Neutrophil (primary cell): Measurements from ENCODE around the gene MEGF11.

Experiments
- H3K27ac ChIP-seq: fragments of 200-600 bp; sonication (generic); 2 replicates; pipeline ENCODE4 v1.5.1; 2016; ENCODE audit warnings: mild to moderate bottlenecking, moderate library complexity
- H3K27me3 ChIP-seq: fragments of 200-600 bp; sonication (generic); 2 replicates; pipeline ENCODE4 v1.6.0; 2016; ENCODE audit warnings: mild to moderate bottlenecking
- H3K36me3 ChIP-seq: fragments of 200-600 bp; sonication (generic); 2 replicates; pipeline ENCODE4 v1.5.1; 2017
- H3K4me1 ChIP-seq, 2 experiments: fragments of 200-600 bp in 1 of 2; sonication (generic) in 1 of 2; 1 replicate in 1 of 2; 2 replicates in 1 of 2; pipeline versions ENCODE4 v1.5.1 to v1.6.1; 2013 to 2016; ENCODE audit warnings: low read depth in 1 of 2, low read length in 1 of 2, mild to moderate bottlenecking in 1 of 2, moderate library complexity in 1 of 2; ENCODE audit not compliant: control insufficient read depth in 1 of 2, insufficient read depth in 1 of 2
- H3K4me3 ChIP-seq, 2 experiments: fragments of 200-600 bp in 1 of 2; sonication (generic) in 1 of 2; 1 replicate in 1 of 2; 2 replicates in 1 of 2; pipeline ENCODE4 v1.5.1; 2013 to 2016; ENCODE audit warnings: low read depth in 1 of 2, low read length in 1 of 2, mild to moderate bottlenecking in 1 of 2, moderate library complexity in 1 of 2
- H3K9me3 ChIP-seq: fragments of 200-600 bp; sonication (generic); 2 replicates; pipeline ENCODE4 v1.5.1; 2016
- TF ChIP-seq, protein P1 (sequence below): fragments of 200-600 bp; sonication (generic); IDR thresholded peaks from 2 replicates; pipeline ENCODE4 v1.5.1; 2016; ENCODE audit warnings: antibody characterized with exemption

Gene MEGF11

DNA sequence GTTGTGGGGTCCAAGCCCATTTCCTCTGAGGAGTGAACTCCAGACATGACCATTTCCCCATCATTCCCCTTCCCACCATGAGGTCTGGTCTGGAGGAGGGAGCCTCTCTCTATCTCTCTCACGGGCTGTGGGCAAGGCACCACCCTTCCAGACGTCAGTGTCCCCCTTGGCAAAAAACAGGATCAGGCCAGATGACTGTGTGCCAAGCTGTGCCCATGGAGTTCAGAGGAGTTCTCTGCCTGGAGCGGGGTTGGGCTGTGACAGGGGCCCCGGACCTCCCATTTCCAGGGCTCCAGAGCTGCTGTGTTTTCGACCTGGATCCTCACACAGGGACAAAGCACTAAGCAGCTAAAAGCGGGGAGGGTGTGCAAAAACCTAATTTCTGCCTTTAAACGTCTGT, 259.8 kb downstream of the MEGF11 start:
- H3K27me3 ChIP-seq = peaks cover 91% of the 10 kb centered on the region
- H3K27ac ChIP-seq = no peak overlapping the region
- TF ChIP-seq, protein P1, sequence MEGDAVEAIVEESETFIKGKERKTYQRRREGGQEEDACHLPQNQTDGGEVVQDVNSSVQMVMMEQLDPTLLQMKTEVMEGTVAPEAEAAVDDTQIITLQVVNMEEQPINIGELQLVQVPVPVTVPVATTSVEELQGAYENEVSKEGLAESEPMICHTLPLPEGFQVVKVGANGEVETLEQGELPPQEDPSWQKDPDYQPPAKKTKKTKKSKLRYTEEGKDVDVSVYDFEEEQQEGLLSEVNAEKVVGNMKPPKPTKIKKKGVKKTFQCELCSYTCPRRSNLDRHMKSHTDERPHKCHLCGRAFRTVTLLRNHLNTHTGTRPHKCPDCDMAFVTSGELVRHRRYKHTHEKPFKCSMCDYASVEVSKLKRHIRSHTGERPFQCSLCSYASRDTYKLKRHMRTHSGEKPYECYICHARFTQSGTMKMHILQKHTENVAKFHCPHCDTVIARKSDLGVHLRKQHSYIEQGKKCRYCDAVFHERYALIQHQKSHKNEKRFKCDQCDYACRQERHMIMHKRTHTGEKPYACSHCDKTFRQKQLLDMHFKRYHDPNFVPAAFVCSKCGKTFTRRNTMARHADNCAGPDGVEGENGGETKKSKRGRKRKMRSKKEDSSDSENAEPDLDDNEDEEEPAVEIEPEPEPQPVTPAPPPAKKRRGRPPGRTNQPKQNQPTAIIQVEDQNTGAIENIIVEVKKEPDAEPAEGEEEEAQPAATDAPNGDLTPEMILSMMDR = no peak
- no peaks in the 10 kb centered on the region for H3K9me3 ChIP-seq
- H3K4me1 ChIP-seq = no peaks in the 10 kb centered on the region
- no peaks in the 10 kb centered on the region for H3K36me3 ChIP-seq
- H3K4me3 ChIP-seq = no peak overlapping the region

DNA sequence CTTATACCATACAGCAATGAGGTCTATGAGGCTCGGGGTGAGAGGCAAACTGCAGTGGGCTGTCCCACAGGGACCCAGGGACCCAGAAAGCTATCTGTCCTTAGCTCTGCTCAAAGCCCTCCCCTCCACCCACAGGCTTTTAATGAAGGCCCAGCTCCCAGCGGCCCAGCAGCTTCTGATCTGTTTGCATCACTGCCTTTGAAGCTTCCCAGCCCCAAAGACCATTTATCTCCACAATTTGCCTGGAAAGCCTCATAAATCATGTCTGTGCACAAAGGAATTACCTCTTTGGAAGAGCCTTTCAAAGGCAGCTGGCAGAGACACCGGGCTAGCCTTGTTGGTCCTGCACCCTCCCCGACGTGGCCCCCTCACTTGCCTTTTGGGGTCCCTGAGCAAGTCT, 260.3 kb downstream of the MEGF11 start:
- Histone ChIP-seq H3K27ac (no peak overlapping the region), H3K9me3 (no peaks in the 10 kb centered on the region), H3K36me3 (no peaks in the 10 kb centered on the region), H3K4me1 (no peaks in the 10 kb centered on the region), H3K4me3 (no peak overlapping the region), H3K27me3 (peaks cover 91% of the 10 kb centered on the region)
- TF ChIP-seq, protein P1 = no peak

DNA sequence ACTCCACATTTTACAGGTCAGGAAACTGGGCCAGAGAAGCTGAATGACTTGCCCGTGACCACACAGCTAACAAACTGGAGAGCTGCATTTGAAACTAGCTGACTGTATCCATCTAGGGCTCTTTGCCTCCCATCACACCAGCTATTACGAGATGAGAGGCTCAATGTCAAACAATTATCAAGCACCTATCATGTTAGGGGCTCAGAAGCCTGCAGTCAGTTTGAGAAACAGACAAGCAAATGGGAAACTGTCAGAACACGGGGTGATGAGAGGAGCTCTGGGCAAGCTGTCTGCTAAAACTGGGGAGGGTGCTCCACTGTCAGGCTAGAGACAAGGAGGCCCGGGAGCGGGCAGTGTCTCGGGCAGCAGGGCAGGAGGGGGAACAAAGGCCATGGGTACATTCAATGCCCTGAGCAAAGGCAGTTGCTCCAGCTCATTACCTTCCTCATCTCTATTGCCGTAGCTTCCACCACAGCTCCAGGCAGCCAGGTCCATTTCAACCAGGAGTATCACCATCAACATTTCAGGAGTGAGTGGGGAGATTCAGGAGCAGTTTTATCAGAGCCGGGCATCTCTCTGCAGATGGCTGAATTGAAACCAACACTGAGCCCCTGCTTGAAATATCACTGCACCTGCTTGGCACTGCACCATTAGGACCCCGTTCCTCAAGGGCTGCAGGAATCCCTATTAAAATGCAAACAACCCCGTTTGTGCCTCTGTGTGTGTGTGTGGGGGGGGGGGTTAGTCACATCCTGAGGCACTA, 261.6 kb downstream of the MEGF11 start:
- Histone ChIP-seq H3K36me3 (no peaks in the 10 kb centered on the region), H3K27me3 (peaks cover 95% of the 10 kb centered on the region), H3K4me3 (no peak overlapping the region), H3K9me3 (no peaks in the 10 kb centered on the region), H3K4me1 (no peaks in the 10 kb centered on the region), H3K27ac (no peak overlapping the region)
- TF ChIP-seq, protein P1 = no peak

DNA sequence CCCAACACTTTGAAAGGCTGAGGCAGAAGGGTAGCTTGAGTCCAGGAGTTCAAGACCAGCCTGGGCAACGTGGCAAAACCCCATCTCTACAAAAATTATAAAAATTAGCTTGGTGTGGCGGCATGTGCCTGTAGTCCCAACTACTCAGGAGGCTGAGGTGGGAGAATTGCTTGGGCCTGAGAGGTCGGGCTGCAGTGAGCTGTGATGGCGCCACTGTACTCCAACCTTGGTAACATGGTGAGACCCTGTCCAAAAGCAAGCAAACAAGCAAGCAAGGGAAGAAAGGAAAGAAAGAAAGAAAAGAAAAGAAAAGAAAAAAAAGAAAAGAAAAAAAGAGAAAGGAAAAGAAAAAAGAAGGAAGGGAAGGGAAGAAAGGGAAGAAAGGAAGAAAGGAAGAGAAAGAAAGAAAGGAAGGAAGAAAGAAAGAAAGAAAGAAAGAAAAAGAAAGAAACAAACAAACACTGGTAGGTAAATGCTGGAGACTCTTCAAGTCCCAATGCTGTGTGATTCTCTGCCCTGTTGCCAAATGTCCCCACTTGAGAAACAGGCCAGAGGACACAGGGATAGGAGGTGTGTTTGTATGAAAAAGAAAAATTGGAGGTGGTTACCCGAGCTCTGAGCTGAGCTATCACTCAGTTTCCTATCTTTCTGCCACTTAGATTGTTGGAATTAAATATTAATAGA, 263.1 kb downstream of the MEGF11 start:
- TF ChIP-seq, protein P1 = no peak
- Histone ChIP-seq H3K4me1 (no peaks in the 10 kb centered on the region), H3K27ac (no peak overlapping the region)

DNA sequence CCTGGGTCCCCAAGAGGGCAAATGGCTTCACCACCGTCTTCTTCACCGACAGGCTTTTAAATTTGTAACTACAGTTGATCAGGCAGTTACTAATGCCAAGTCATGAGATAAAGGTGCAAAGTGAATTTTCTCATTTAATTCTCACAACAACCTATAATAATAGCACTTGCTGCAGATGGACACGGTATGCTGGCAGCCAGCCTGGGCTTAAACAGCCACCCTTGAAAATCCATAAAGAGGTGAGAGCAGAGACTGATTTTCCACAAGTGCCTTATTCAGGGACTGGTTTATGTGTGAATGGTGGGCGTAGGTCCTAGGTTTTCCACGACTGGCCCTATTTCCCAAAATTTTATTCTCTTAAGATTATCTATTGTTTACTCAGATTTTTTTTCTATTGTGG, 266.4 kb downstream of the MEGF11 start:
- no peaks in the 10 kb centered on the region for H3K4me1 ChIP-seq
- TF ChIP-seq, protein P1 = no peak
- no peaks in the 10 kb centered on the region for H3K36me3 ChIP-seq
- no peaks in the 10 kb centered on the region for H3K9me3 ChIP-seq
- no peak overlapping the region for H3K4me3 ChIP-seq
- peaks cover 97% of the 10 kb centered on the region for H3K27me3 ChIP-seq
- H3K27ac ChIP-seq = no peak overlapping the region

More for the DNA sequence above, 263.1 kb downstream of the MEGF11 start:
- no peak overlapping the region for H3K4me3 ChIP-seq
- no peaks in the 10 kb centered on the region for H3K36me3 ChIP-seq
- peaks cover 97% of the 10 kb centered on the region for H3K27me3 ChIP-seq
- H3K9me3 ChIP-seq = no peaks in the 10 kb centered on the region
